Measurements from ENCODE around the gene LTB. TPM values are rescaled to one million over a fixed set of nuclear protein-coding genes. Genes with fewer than 3 reads are reported as not detected.

Gene LTB
- total and polyA plus RNA-seq, 2 experiments from 2014 or later, result 0.61 TPM; not detected in 1

DNA sequence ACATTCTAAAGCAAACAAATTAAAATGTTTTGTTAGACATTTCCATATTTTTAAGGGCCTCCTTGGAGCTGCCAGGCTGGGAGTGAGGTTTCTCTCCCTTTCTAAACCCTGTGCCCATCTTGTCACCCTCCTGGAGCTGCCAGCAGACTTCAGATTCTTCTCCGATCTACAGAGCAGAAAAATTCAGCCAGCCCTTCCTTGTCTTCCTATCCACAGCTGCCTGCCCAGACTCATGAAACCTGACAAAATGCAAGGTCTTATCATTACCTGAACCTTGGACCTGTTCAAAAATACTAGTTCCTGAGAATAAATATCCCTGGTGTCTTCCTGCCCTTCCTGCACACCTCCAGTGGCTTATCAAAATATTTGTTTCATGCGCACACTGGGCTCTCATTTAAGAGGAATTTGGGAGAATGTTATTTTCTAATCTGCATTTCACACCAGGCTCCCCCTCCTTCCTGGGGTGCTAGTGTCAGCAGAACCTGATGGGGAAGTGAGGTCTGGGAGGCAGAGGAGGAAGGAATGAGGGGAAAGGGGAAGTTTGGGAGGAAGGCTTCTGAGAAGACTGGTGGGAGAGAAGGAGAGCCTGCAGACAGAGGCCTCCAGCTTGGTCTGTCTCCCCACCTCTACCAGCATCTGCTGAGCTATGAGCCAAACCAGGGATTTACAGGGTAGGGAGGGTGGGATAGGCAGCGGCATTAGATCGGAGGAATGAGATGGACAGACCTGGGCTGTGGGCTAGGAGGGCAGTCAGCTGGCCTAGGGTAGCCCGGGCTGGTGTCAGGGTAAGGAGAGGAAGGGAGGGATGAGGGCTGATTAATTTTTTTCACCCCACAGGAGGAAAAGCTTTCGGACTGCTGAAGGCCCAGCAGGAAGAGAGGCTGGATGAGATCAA is 32.7 kb upstream of the LTB start, which contains the start of gene AIF1:
AIF1 (plus strand) TSS at position 551 of the 895 bp plus-strand sequence; CDS start at position 647, 96 bp downstream.
- no peak within 1 kb of the TSS for H3K27ac ChIP-seq
- no peak for DNase-seq (ENCODE audit: low read depth in 1 of 2, low spot score in 1 of 2)
- no peaks in the 10 kb centered on the region for H3K27me3 ChIP-seq
- TF ChIP-seq CTCF (IDR thresholded peaks at IDR 0.05; ENCODE audit: low read depth, low read length), result no peak
- H3K9me3 ChIP-seq (ENCODE audit: low read depth), result no peaks in the 10 kb centered on the region
- H3K4me3 ChIP-seq, result no peak within 1 kb of the TSS
- H3K4me1 ChIP-seq (ENCODE audit: low read depth), result peaks cover 3% of the 10 kb centered on the region
- no peaks in the 10 kb centered on the region for H3K36me3 ChIP-seq

- Histone ChIP-seq H3K27ac (no peak overlapping the region), H3K27me3 (no peaks in the 10 kb centered on the region), H3K36me3 (no peaks in the 10 kb centered on the region), H3K9me3 (ENCODE audit: low read depth) (no peaks in the 10 kb centered on the region), H3K4me1 (ENCODE audit: low read depth) (peaks cover 3% of the 10 kb centered on the region), H3K4me3 (no peak overlapping the region)
- no peak for DNase-seq (ENCODE audit: low read depth in 1 of 2, low spot score in 1 of 2)
- TF ChIP-seq CTCF (IDR thresholded peaks at IDR 0.05; ENCODE audit: low read depth, low read length), result no peak
Measured at GRCh38 chr6:31614075-31614619, 31.9 kb upstream of the LTB start.

DNA sequence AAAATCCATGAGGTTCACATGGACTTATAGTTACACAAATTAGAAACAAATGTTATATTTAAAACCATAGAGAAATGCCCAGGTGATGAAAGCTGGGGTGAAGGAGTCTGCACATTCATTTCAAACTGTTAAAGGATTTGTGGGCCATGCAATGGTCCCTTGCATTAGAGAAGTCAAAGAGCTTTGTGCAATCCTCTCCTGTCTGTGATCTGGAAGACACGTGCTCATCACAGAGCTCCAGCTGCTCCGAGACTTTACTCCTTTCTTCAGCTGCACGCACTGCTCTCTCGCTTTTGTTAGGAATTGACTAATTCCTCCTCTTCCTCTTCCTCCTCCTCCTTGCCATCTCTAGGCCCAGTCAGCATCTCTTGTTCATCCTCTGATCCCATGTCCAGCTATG is 28.7 kb upstream of the LTB start:
- DNase-seq (ENCODE audit: low read depth in 1 of 2, low spot score in 1 of 2), result no peak
- Histone ChIP-seq H3K4me1 (ENCODE audit: low read depth) (peaks cover 3% of the 10 kb centered on the region), H3K27me3 (no peaks in the 10 kb centered on the region), H3K27ac (no peak overlapping the region), H3K36me3 (no peaks in the 10 kb centered on the region), H3K4me3 (no peak overlapping the region), H3K9me3 (ENCODE audit: low read depth) (no peaks in the 10 kb centered on the region)
- no peak for TF ChIP-seq CTCF (IDR thresholded peaks at IDR 0.05; ENCODE audit: low read depth, low read length)

GRCh38 chr6:31609519-31610406 is 27.5 kb upstream of the LTB start:
- peak in 1 of 2 donors; percentile 56 for DNase-seq (ENCODE audit: low read depth in 1 of 2, low spot score in 1 of 2)
- no peaks in the 10 kb centered on the region for H3K36me3 ChIP-seq
- no peak for TF ChIP-seq CTCF (IDR thresholded peaks at IDR 0.05; ENCODE audit: low read depth, low read length)
- peaks cover 1% of the 10 kb centered on the region for H3K4me1 ChIP-seq (ENCODE audit: low read depth)
- H3K9me3 ChIP-seq (ENCODE audit: low read depth), result no peaks in the 10 kb centered on the region
- no peak overlapping the region for H3K4me3 ChIP-seq
- no peaks in the 10 kb centered on the region for H3K27me3 ChIP-seq
- H3K27ac ChIP-seq, result no peak overlapping the region

GRCh38 chr6:31607317-31607716 is 25.1 kb upstream of the LTB start:
- Histone ChIP-seq H3K27ac (no peak overlapping the region), H3K4me3 (no peak overlapping the region), H3K9me3 (ENCODE audit: low read depth) (no peaks in the 10 kb centered on the region), H3K4me1 (ENCODE audit: low read depth) (no peaks in the 10 kb centered on the region), H3K27me3 (no peaks in the 10 kb centered on the region), H3K36me3 (no peaks in the 10 kb centered on the region)
- no peak for TF ChIP-seq CTCF (IDR thresholded peaks at IDR 0.05; ENCODE audit: low read depth, low read length)
- no peak for DNase-seq (ENCODE audit: low read depth in 1 of 2, low spot score in 1 of 2)
